Psoas muscle (tissue), 8 donors: ENCODE measurements around the gene VENTX. TPM values are rescaled to one million over a fixed set of nuclear protein-coding genes. Genes with fewer than 3 reads are reported as not detected.

Experiments used
- ATAC-seq, 4 donors: fragments of 200-7000 bp; cut with Tn5 transposase; one replicate each; pipeline ENCODE4 v1.9.1; 2020; ENCODE audit warnings: moderate library complexity in 3 of 4, mild to moderate bottlenecking in 2 of 4
- DNase-seq, 2 donors: peaks; one replicate each; pipeline ENCODE4 v3.0.0-alpha.2; 2020
- H3K27ac ChIP-seq: fragments of 200-600 bp; one replicate; pipeline ENCODE4 v1.8.0; 2022
- H3K27me3 ChIP-seq, 3 donors: fragments of 200-600 bp in 1 of 3; one replicate each; pipeline versions ENCODE4 v1.6.1 to v1.8.0; 2013 to 2022; ENCODE audit warnings: low read length in 2 of 3, mild to moderate bottlenecking in 2 of 3, moderate library complexity in 1 of 3; ENCODE audit not compliant: insufficient read depth in 3 of 3
- H3K36me3 ChIP-seq, 2 donors: fragments of 200-600 bp in 1 of 2; one replicate each; pipeline versions ENCODE4 v1.6.1 to v1.8.0; 2013 to 2022; ENCODE audit warnings: low read depth in 1 of 2, mild to moderate bottlenecking in 1 of 2, moderate library complexity in 1 of 2; ENCODE audit not compliant: insufficient read depth in 1 of 2
- H3K4me1 ChIP-seq: fragments of 200-600 bp; one replicate; pipeline ENCODE4 v1.8.0; 2022
- H3K4me3 ChIP-seq: fragments of 200-600 bp; one replicate; pipeline ENCODE4 v1.8.0; 2022; ENCODE audit warnings: mild to moderate bottlenecking
- H3K9me3 ChIP-seq: fragments of 200-600 bp; one replicate; pipeline ENCODE4 v1.8.0; 2022
- WGBS, 3 donors: extraction: QIAGEN DNeasy Blood & Tissue Kit; methylation state at CpG; one replicate each; pipeline versions ENCODE4 v1.1.6 to v1.1.7; 2013; 5-methylcytosine and 5-hydroxymethylcytosine counted together
- intact Hi-C, 2 donors: fragments of 100-400 bp; cut with DNase I; formaldehyde crosslinking; loops; one replicate each; pipeline versions ENCODE4 v1.11.0 to v1.14.2; 2022
- polyA plus RNA-seq, 3 donors: library from polyadenylated mRNA; stranded (reverse); fragments of 200-250 nt; gene quantifications; one replicate each; pipeline ENCODE4 v1.2.3, GENCODE V29; 2013
- total RNA-seq, 4 donors: library from RNA; stranded (reverse); fragmentation: NEBNext Ultra II Directional in 2 of 4; extraction: Animal tissue kit (Norgen Biotek cat#: 25700) in 2 of 4; gene quantifications; one replicate each; pipeline versions ENCODE4 v1.2.1 to v1.2.4, GENCODE V29; 2021 to 2023
- TF ChIP-seq, protein P1 (sequence below): fragments of 200-600 bp; IDR thresholded peaks from one replicate; pipeline ENCODE4 v1.8.0; 2022; ENCODE audit warnings: antibody characterized with exemption
- donor health status: healthy with polysubstance abuse.
- donor health status: DM: no; HTN: no; CAD: no; lungs with moderate emphysema.
- donor health status: Bipolar disorder and iron deficiency.
- donor health status: healthy.
- donor health status: DM: yes; HTN: yes; CAD: no.
- donor health status: DM: no; HTN: no; CAD: no.
- donor health status: DM: no; HTN: no; CAD: no.
- donor health status: DM: yes; HTN: yes; CAD: no.

VENTX gene
- total and polyA plus RNA-seq, 7 donors, result 0.03 to 0.34 (median 0.24) TPM

DNA sequence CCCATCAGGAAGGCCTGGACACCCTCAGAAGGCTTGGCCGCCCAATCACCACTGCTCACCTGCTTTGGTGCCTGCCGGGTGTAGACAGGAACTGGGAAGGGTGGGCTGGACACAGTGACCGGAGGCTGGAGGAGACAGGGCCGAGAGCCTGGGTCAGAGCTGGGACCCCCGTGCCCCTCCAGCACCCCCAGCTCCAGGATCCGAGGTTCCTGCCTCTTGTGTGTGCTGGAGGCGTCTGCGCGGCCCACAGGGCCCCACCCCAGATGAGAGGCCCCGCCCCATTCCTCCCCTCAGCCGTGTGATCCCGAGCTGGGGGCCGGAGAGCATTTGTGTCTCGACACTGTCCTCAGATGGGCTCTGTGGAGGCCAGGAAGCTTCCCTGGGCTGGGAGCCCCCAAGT, 29.6 kb downstream of the VENTX start:
- no peaks in the 10 kb centered on the region for H3K9me3 ChIP-seq
- H3K4me1 ChIP-seq, result peaks cover 3% of the 10 kb centered on the region
- H3K27me3 ChIP-seq, result no peaks in the 10 kb centered on the region
- intact Hi-C loops, result no loop called here
- H3K4me3 ChIP-seq, result no peak overlapping the region
- TF ChIP-seq, protein P1, sequence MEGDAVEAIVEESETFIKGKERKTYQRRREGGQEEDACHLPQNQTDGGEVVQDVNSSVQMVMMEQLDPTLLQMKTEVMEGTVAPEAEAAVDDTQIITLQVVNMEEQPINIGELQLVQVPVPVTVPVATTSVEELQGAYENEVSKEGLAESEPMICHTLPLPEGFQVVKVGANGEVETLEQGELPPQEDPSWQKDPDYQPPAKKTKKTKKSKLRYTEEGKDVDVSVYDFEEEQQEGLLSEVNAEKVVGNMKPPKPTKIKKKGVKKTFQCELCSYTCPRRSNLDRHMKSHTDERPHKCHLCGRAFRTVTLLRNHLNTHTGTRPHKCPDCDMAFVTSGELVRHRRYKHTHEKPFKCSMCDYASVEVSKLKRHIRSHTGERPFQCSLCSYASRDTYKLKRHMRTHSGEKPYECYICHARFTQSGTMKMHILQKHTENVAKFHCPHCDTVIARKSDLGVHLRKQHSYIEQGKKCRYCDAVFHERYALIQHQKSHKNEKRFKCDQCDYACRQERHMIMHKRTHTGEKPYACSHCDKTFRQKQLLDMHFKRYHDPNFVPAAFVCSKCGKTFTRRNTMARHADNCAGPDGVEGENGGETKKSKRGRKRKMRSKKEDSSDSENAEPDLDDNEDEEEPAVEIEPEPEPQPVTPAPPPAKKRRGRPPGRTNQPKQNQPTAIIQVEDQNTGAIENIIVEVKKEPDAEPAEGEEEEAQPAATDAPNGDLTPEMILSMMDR, result no peak
- WGBS, 3 donors, result 72 to 87% (median 77%) methylated on average over 6 to 14 of the region's 14 CpGs
- no peak overlapping the region for H3K27ac ChIP-seq
- ATAC-seq (no peak), DNase-seq (no peak)
- no peaks in the 10 kb centered on the region for H3K36me3 ChIP-seq

- ATAC-seq, result no peak
Observed at GRCh38 chr10:133267829-133268228, 30.2 kb downstream of the VENTX start.

DNA sequence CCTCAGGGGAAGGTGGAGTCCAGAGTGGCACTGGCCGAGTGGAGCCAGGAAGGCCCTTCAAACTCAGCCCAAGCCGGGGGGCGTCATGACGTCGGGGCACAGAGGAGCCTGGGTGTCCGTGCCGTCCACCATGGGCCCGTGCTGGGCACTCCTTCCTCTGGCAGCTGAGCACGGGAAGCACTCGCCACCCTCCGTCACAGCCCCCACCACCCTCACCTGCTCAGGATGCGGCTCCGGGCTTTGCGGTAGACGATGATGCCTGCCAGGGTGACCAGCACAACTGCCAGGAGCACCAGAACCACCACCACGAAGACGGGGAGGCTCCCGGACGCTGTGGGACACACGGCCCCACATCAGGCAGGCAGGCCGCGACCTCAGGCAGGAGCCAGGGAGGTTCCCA, 30.9 kb downstream of the VENTX start:
- H3K4me3 ChIP-seq, result no peak overlapping the region
- no peaks in the 10 kb centered on the region for H3K4me1 ChIP-seq
- intact Hi-C loops, result no loop called here
- no peak for DNase-seq
- TF ChIP-seq, protein P1, result no peak
- no peak overlapping the region for H3K27ac ChIP-seq
- H3K9me3 ChIP-seq, result no peaks in the 10 kb centered on the region
- H3K36me3 ChIP-seq, result no peaks in the 10 kb centered on the region
- no peaks in the 10 kb centered on the region for H3K27me3 ChIP-seq
- no peak for ATAC-seq
- WGBS, 3 donors, result 88 to 94% (median 91%) methylated on average over 18 to 22 of the region's 22 CpGs

More at GRCh38 chr10:133267829-133268228, 30.2 kb downstream of the VENTX start:
- WGBS, 3 donors, result 84 to 87% (median 86%) methylated on average over 21 to 22 of the region's 22 CpGs
- TF ChIP-seq, protein P1, result no peak
- no peaks in the 10 kb centered on the region for H3K36me3 ChIP-seq
- no peak overlapping the region for H3K27ac ChIP-seq
- H3K9me3 ChIP-seq, result no peaks in the 10 kb centered on the region
- H3K27me3 ChIP-seq, result no peaks in the 10 kb centered on the region
- H3K4me1 ChIP-seq, result no peaks in the 10 kb centered on the region
- no peak overlapping the region for H3K4me3 ChIP-seq
- DNase-seq, result no peak
- intact Hi-C loops, result no loop called here

DNA sequence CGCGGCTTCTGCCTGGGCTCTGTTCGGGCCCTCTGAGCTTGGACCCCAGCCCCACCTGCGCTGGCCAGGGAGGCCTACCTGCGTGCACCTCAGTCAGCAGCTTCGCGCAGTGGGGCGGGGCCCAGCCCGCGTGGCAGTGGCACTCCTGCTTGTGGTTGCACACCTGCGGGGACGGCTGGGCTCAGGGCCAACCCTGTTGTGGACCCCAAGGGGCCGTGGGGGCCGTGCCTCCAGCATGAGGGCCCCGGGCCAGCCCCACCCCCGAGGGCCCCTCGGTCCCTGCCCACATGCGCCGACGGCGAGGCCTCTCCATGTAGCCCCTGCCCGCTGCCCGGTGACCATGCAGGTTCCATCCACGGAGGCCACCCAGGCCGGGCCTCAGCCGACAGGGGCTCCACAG, 31.7 kb downstream of the VENTX start:
- DNase-seq (no peak), ATAC-seq (no peak)
- Histone ChIP-seq H3K4me1 (no peaks in the 10 kb centered on the region), H3K36me3 (no peaks in the 10 kb centered on the region), H3K4me3 (no peak overlapping the region), H3K27ac (no peak overlapping the region), H3K9me3 (no peaks in the 10 kb centered on the region), H3K27me3 (no peaks in the 10 kb centered on the region)
- TF ChIP-seq, protein P1, result no peak
- 87 to 88% (median 88%) methylated on average over 24 to 26 of the region's 26 CpGs for WGBS, 3 donors
- intact Hi-C loops, result no loop called here

GRCh38 chr10:133270204-133270603, 32.5 kb downstream of the VENTX start:
- 88 to 91% (median 88%) methylated on average over 20 of the region's 20 CpGs for WGBS, 3 donors
- TF ChIP-seq, protein P1, result no peak
- no peak overlapping the region for H3K27ac ChIP-seq
- intact Hi-C loops, result no loop called here
- DNase-seq (no peak), ATAC-seq (no peak)
- peaks cover 0 to 8% (median 0%) of the 10 kb centered on the region in 3 donors for H3K27me3 ChIP-seq
- H3K4me1 ChIP-seq, result no peaks in the 10 kb centered on the region
- no peaks in the 10 kb centered on the region for H3K9me3 ChIP-seq
- no peak overlapping the region for H3K4me3 ChIP-seq
- H3K36me3 ChIP-seq, result no peaks in the 10 kb centered on the region
